Islet precursor cell (in vitro differentiated cells): ENCODE data around the gene ST3GAL5.
"Not testable (repeated sequence)": the region's sequence is repeated elsewhere in the genome, so short reads cannot be mapped to it uniquely, and the experiment has no call there.

Experiments used
- DNase-seq: peaks from one replicate; pipeline ENCODE4 v3.0.0-alpha.2; 2018

ST3GAL5 gene

DNA sequence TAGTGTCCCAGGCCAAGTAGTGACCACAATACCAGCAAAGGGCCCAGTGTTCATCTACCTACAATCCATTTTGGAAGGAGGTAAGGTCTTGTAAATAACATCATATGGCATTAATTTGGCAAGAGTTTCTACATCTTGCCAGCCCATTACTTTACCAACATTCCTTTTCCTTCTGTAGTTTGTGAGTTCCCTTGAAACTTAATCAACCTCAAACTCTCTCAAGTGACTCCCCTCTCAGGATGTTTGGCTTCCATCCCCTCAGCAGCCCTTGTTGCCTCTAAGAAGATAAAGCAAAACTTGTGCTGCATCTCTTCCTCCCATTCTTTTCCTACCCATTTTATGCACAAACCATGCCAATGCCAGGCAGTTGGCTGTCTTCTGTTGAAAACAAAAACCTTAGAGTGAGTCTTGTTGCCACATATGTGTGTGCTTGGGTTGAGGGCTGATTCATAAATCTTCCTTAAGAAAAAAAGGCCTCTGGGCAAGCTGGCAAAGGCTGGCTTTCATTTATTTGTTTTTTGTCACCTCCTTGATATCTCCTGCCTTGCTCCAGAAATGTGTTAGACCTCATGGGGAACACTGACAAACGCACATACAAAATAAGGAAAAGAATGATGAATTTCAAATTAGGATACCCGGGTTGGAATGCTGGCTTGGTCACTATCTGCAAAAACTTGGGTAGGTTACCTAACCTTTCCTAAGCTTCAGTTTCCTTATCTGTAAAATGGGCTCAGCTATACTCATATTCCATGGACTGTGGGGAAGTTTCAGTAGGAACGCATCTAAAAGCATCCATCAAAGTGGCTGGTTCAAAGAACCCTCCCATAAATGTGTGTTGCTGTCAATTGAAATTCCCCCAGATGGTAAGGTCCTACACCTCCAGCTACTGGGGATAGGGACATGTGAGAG lies 29.4 kb upstream of the ST3GAL5 start:
- peak; percentile 4 for DNase-seq

DNA sequence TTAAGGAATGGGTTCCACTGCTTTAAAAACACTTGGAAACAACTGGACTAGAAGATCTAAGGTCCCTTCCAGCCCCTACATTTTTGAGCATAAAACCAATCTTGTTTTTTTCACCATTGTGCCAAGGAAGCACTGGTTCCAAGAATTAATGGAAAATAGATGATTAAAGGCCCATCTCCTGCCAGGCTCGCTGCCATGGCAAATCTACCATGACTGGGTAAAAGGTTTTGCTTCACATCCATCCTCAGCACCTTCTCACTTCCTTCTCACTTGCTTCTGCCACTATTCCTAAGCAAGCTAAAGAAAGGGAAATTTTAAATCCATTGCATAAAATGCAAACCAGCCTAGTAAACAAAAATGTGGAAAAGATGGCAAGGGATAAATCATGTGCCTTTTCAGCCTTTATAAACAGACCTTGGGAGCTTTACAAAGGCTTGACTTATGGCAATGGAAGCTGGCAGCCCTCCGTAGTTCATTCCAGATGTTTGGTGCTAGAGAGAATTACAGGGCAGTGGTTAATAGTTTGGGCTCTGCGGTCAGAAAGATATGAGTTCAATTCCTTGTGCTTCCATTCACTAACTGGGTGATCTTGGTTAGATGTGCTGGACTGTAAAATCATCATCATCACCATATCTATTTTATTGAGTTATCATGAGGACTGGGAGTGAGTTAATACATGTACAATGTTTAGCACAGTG lies 27.0 kb upstream of the ST3GAL5 start:
- peak; percentile 4 for DNase-seq

DNA sequence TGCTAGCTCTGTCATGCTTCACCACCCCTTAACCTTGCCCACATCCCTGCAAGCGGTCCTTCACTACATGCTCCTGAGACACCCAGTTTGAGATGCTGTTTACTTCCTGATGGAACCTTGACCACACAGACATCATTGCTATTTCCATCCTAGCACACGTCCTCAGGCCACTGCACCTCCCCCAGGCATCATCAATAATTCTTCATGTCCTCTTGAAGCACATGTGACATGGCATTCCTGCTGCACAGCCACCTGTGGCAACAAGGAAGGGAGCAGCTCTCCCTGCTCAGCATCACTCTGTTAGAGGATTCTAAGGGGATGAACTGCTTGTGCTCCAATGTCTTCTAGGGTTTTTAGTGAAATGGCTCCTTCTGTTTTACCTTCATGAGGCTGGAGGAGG lies 26.1 kb upstream of the ST3GAL5 start:
- peak; percentile 38 for DNase-seq

DNA sequence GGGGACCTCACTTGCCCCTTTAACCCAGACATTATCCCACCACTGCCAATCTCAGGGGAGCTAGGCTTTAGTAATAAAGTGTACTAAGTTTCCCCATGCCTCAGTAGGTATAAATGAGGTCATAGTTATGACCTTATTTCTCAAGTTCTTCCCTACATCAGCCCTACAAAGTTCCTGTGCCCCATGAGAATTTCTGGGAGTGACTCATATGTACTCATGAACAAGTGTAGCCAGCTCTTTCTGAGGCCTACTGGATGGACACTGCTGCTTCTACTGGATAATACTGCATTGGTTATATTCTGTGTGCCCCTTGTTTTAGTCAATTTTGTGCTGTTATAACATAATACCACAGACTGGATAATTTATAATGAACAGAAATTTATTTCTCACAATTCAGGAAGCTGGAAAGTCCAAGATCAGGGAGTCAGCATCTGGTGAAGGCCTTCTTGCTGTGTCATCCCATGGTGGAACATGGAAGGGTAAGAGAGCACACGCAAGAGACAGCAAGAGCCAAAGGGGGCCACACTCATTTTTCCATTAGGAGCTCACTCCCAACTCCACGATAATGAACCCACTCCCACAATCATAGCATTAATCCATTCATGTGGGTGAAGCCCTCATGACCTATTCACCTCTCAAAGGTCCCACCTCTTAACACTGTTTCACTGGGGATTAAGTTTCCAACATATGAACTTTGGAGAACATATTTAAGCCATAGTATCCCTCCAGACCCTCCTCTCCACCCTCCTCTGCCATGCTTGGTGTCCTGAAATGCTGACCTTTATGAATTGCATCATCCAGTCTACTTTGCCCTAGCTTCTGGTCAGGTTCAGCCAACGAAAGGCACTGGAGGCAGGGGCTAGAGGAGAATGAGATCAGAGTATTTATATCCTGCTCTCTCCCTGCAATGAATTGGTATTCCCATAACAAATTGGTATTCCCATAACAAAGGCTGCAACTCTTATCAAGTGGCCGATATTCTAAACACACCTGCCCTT lies 25.4 kb upstream of the ST3GAL5 start:
- DNase-seq, result peak; percentile 21

DNA sequence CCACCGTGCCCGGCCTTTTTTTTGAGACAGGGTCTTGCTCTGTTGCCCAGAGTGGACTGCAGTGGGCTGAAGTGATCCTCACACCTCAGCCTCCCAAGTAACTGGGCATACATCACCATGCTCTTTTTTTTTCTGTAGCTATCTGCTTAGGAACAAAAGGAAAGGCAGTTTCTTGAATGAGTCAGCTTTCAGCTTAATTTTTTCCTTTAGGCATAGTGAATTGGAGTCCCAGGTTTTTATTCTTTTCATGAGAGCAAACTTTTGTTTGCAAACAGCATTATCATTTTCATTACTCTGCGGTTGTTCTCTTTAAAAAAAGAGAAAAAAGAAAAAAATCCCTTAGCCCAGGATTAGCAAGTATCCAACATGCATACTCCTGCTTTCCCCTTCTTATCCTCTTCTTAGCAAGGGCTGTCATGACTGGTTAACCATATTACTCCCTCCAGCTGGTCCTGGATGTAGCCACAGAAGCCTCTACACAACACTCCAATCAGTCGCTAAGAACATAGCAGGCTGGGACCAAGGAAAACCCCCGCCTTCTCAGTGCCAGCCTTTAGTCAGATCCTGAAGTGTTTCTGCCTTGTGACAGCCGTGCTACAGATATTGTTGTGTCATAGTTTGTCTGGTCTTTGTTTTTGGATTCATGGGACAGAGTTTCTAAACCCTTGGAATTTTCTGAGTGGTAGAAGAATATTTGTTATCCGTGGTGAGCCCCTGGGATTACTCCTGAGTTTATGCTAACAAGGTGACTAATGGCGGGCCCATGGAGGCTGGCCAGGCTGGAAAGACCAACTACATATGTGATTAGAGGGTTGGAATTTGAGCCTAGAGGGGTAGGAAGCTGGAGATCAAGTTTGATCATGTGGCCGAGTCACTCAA lies 23.3 kb upstream of the ST3GAL5 start:
- DNase-seq, result peak; percentile 79

DNA sequence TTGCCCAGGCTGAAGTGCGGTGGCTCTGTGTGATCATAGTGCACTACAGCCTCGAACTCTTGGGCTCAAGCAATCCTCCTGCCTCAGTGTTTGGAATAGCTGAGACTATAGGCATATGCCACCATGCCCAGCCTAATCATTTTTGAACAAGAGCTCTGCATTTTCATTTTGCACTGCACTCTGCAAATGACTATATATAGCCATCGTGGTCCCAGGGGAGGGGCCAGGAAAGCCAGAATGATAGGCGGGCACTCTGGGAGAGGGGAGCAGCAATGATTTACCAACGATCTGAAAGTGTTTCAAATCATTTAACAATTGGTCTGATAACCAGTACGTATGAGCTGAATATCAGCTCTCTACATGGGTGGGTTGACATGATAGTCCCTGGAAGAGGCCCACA lies 22.3 kb upstream of the ST3GAL5 start:
- peak; percentile 8 for DNase-seq

DNA sequence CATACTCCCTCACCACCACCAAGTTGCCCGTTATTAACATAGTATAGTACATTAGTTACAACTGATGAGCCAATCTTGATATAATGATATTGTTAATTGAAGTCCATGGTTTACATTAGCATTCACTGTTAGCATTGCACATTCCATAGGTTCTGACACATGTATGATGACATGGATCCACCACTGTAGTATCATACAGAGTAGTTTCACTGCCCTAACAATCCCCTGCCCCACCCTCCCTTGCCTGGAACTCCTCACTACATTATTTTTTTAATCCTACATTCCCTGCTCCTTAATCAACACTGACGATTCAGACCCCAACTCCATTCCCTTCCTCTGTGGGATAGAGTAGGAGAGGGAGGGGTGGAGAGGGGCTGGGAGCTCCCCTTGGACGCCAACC lies 20.2 kb upstream of the ST3GAL5 start:
- no peak for DNase-seq

DNA sequence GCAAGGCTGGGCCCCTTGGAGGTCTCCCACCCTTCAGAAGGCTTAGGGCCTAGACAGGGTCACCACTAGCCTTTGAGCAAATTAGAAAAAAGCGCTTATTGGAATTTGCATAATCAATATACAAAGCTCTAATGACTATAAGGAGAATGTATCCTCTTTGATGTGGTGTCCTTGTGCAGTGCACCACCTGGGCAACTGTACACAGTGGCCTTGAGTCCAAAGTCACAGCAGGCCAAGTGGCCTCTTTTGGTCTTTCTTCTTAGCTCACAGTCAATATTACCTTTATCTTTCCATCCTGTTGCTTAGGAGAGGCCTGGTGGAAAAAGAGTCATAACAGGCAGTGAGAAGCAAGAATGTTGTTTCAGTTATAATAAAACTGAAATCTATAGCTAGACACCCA lies 19.7 kb upstream of the ST3GAL5 start:
- no peak for DNase-seq

DNA sequence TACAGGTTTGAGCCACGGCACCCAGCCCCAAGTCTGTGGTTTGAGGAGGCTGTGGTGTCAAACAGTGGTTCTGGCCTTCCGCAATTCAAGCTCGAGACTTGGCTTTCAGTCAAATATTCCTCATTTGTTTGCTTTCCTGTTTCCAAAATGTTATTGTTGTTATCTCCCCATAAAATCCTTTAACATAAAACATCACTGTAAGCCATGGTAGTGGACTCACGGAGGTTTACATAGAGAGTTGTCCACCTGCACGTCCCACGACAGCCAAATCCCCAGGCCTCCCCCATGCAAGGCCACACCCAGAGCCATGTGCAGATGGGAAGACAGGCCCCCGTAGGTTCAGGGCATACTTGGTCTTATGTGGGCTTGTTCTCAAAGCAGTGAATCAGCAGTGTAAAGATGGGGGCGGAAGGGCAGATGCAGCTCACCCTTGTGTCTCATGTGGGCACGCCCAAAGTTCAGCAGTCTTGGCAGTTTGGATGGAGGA lies 18.9 kb upstream of the ST3GAL5 start:
- no peak for DNase-seq

DNA sequence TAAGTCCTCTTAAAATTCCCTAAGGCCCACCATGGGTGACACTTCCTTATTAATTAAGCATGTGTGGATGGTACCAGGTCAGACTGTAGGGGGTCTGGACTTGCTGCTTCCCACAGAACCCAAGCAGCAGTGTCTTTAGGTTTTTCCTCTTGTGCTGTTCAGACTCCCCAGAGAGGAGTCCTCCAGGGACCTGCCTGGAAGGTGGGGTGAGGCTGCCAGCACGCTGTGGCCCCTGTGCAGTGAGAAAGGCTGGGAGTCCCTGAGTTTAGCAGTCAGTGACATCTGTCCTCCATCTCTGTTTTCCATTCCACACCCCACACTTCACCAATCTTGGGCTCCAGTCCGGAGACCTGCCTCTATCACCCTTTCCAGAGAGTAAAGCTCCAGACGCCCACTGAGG lies 18.0 kb upstream of the ST3GAL5 start:
- no peak for DNase-seq

DNA sequence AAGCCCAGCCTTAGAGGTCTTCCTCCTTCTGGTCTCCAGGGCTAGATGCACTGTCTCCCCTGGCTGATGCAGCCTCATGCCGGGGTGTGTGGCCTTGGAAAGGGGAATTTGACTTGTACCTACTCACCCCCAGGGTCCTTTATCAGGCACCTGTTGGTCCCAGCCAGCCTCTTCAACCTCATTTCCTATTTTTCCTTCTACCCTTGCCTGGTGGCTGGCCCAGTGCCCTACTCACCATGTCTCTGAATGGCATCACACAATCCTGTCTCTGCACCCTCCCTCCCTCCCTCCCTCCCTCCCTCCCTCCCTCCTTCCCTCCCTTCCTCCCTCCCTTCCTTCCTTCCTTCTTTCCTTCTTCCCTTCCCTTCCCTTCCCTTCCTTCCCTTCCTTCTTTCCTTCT lies 17.1 kb upstream of the ST3GAL5 start:
- no peak for DNase-seq

DNA sequence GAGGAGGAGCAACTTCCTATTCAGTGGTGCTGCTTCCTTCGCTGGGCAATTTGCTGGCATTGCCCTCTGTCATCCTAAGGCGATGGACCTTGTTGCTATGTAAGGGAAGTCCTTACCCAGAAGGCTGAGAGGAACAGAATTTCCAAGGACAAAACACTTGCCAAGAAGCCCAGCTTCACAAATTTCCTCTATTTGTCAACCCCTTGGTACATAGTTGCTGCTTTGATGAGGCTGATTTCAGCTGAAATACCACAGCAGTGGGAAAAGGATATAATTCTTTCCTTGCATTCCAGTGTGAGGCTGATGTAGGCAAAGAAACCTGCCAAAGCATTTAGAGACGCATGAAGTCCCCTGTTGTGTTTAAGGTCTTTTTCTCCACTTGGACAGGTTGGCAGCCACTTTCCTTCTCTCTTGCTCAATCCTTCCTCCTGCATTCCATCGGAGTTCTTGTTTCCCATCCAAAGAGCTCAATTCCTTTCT lies 16.4 kb upstream of the ST3GAL5 start:
- DNase-seq, result no peak

DNA sequence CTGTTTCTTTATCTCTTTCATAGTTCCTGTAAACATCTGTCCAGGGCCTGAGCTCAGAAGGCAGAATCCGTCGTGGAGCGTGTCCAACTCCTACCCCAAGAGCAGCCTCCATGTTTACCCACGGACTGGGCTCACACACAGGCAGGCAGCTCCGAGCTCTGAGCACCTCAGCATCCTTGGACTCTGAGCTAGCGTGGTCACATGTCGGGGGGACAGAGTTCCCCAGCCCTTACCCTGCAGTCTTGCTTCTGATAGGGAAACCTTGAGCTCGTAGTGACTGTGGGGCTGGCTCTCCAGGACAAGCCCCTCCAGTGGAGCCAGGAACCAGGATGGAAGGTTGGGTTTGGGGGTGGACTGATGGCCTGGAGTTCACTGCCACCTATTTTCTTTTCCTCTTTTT lies 15.1 kb upstream of the ST3GAL5 start:
- DNase-seq, result no peak

DNA sequence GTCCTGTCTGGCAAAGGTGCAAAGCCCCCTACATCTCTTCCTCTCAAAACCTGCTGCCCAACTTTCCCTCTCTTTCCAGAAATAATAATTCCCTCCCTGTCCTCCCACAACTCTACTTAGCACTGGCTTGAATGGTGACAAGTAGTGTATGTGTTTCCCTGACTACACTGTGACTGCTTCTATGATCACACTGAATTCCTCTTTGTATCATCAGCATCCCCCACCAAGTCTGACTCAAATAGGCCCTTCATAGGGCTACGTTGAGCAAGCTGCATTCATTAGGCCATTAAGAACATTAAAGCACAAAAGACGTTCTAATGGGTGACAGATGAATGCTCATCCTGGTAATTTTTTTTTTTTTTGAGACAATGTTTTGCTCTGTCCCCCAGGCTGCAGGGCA lies 13.7 kb upstream of the ST3GAL5 start:
- no peak for DNase-seq

DNA sequence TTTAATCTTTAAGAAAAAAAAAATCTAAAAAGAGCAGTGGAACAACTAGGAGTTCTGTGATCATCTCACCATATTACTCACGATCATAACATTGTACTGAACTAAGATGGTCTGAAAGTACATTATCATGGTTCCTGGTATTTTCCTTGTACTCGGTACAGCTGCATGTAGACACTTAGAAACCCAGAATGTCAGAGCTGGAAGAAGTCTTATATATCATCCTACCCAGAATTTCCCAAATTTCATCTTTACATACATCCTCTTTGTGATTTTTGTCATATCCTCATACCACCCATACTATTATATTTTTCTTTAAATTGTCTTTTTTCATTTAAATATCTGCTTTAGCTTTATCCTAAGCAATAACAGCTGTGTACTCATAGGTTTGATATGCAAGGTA lies 12.4 kb upstream of the ST3GAL5 start:
- no peak for DNase-seq

DNA sequence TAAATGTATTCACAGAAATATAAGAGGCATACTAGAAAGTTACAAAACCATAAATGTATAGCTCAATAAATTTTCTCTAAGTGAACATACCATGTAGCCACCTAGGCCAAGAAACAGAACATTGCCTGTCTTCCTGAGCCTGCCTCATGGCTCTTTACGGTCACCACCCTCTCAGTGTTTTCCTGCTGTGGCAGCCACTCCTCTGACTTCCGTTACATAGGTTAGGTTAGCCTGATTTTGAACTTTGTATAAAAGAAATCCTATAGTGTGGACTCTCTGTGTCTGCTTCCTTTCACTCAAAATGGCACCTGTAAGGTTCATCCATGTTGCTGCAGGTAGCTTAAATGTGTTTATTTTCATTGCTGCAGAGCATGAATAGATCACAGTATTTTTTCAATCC lies 11.6 kb upstream of the ST3GAL5 start:
- no peak for DNase-seq

DNA sequence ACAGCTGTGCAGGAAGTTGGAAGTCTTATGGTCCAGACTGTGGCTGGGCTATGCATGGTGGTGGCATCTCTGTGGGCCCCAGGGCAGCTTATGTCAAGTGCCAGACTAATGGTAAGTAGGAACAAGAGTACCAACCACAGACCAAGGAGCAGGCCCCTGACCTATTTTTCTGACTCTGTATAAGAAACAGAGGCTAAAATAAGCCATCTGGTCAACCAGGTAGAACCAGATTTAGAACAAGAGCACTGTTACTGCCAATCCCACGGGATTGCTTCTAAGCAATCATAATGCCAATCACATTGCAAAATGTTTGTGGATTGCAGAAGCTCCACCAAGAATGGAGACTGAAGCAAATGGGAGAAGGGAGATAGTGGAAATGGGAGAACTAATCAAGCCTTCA lies 11.1 kb upstream of the ST3GAL5 start:
- no peak for DNase-seq

DNA sequence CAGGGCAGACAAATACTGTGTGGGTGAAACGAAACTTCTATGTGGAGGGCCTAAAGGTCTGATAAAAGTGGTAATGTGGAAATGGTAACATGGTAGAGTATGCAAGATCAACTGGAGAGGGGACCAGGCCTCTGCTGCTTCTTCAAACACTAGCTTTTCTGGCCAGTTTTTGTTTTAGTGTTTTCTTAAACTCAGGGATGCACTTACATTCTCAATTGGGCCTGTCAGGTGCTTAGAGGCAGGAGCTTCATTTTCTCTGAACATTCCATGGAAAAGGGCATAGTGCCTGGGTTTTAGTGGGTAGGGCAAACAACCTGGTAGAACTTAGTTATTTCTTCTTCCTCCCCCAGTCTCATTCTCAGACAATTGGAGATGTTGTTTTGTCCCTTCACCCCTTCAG lies 10.5 kb upstream of the ST3GAL5 start:
- DNase-seq, result no peak

DNA sequence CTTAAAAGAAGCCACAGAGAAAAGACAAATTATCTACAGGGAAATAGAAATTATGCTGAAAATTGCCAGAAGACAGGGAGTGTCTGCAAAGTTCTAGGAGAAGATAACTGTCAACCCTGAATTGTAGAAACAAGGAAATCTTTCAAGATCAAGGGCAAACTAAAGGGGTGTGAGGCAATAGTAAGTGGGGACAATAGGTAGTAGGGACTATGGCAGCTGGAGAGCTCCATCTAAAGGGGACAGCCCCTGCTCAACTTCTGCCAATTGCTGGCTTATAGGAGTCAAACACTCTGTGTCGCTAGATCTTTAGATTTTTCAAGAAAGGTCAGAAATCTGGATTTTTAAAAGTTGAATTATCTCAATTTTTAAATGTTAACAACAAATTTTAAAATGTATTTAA lies 10.1 kb upstream of the ST3GAL5 start:
- DNase-seq, result no peak

DNA sequence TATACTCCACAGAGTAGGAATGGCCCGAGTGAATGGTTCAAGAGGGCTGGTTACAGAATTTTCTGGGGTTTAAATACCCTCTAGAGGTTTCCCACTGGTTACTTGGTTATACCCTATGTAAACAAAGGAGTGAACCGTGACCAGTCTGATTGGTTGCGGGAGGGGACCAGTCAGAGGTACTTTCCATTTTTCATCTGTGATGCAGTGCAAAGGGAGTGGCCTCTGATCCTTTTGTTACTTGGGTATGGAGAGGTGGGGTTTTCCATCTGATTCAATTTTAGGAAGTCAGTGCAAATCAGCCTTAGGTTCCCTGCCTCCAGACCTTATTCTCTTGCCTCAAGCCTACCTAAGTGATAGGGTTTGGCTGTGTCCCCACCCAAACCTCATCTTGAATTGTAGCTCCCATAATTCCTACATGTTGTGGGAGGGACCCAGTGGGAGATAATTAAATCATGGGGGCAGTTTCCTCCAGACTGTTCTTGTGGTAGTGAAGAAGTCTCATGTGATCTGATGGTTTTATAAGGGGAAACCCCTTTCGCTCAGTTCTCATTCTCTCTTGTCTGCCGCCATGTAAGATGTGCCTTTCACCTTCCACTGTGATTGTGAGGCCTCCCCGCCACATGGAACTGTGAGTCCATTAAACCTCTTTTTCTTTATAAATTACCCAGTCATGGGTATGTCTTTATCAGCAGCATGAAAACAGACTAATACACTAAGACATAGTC lies 5.9 kb upstream of the ST3GAL5 start:
- DNase-seq, result not testable (repeated sequence)
